Keratinocyte (primary cell): Measurements from ENCODE around the gene MBP. TPM values are rescaled to one million over a fixed set of nuclear protein-coding genes. Genes with fewer than 3 reads are reported as not detected.

Experiments used
- DNase-seq: peaks from one replicate; pipeline ENCODE4 v3.0.0-alpha.2; 2011; ENCODE audit warnings: low read depth, missing footprints, low spot score
- FAIRE-seq: peaks from 2 replicates; lab custom pipeline; 2011; peaks lifted over from hg19 to GRCh38; lab: Jason Lieb, UNC
- H2AFZ ChIP-seq: 2 replicates; pipeline ENCODE4 v1.6.0; 2012; ENCODE audit warnings: low read length, control low read depth, inconsistent platforms; ENCODE audit not compliant: control insufficient read depth
- H3K27ac ChIP-seq: 2 replicates; pipeline ENCODE4 v1.5.1; 2011; ENCODE audit warnings: low read length; ENCODE audit not compliant: control insufficient read depth, insufficient read depth
- H3K27me3 ChIP-seq: 3 replicates; pipeline ENCODE4 v1.6.0; 2011; ENCODE audit warnings: low read length; ENCODE audit not compliant: control insufficient read depth, insufficient read depth; ENCODE audit errors: extremely low read depth
- H3K36me3 ChIP-seq, 2 experiments: 2 replicates in 1 of 2; 3 replicates in 1 of 2; pipeline ENCODE4 v1.5.1; 2011; ENCODE audit warnings: low read length in 2 of 2, mild to moderate bottlenecking in 1 of 2; ENCODE audit not compliant: control insufficient read depth in 2 of 2, insufficient read depth in 2 of 2; ENCODE audit errors: extremely low read depth in 1 of 2
- H3K4me1 ChIP-seq: 3 replicates; pipeline ENCODE4 v1.5.1; 2011; ENCODE audit warnings: low read length; ENCODE audit not compliant: control insufficient read depth, insufficient read depth; ENCODE audit errors: extremely low read depth
- H3K4me2 ChIP-seq: 3 replicates; pipeline ENCODE4 v1.6.0; 2011; ENCODE audit warnings: low read depth, low read length; ENCODE audit not compliant: control insufficient read depth, insufficient read depth; ENCODE audit errors: extremely low read depth
- H3K4me3 ChIP-seq, 3 experiments: fragments of 200-600 bp in 1 of 3; sonication (generic) in 1 of 3; 2 replicates in 2 of 3; 3 replicates in 1 of 3; pipeline ENCODE4 v1.5.1; 2011 to 2016; ENCODE audit warnings: low read length in 3 of 3, mild to moderate bottlenecking in 3 of 3, control low read depth in 2 of 3, inconsistent platforms in 1 of 3, low read depth in 1 of 3, mixed read lengths in 1 of 3, mixed run types in 1 of 3, moderate library complexity in 1 of 3; ENCODE audit not compliant: control insufficient read depth in 2 of 3, insufficient read depth in 2 of 3; ENCODE audit errors: extremely low read depth in 1 of 3
- H3K79me2 ChIP-seq: 2 replicates; pipeline ENCODE4 v1.6.0; 2012; ENCODE audit warnings: low read length; ENCODE audit not compliant: control insufficient read depth, insufficient read depth
- H3K9ac ChIP-seq: 3 replicates; pipeline ENCODE4 v1.6.0; 2011; ENCODE audit warnings: low read length; ENCODE audit not compliant: control insufficient read depth, insufficient read depth; ENCODE audit errors: extremely low read depth
- H3K9me1 ChIP-seq: 3 replicates; pipeline ENCODE4 v1.6.0; 2011; ENCODE audit warnings: low read length; ENCODE audit not compliant: control insufficient read depth, insufficient read depth; ENCODE audit errors: extremely low read depth
- H3K9me3 ChIP-seq: 2 replicates; pipeline ENCODE4 v1.5.1; 2012; ENCODE audit warnings: low read depth, low read length; ENCODE audit not compliant: control insufficient read depth
- H4K20me1 ChIP-seq: 3 replicates; pipeline ENCODE4 v1.6.0; 2011; ENCODE audit warnings: low read length; ENCODE audit not compliant: control insufficient read depth, insufficient read depth; ENCODE audit errors: extremely low read depth
- CTCF ChIP-seq, 3 experiments: IDR thresholded peaks in 1 of 3; conservative IDR thresholded peaks in 1 of 3; optimal IDR thresholded peaks in 1 of 3; 2 replicates in 2 of 3; 3 replicates in 1 of 3; pipeline versions ENCODE3 to v1.5.1; 2011; ENCODE audit warnings: low read length in 3 of 3, mild to moderate bottlenecking in 3 of 3, moderate library complexity in 2 of 3, control low read depth in 1 of 3, inconsistent platforms in 1 of 3; ENCODE audit not compliant: insufficient read depth in 2 of 3; ENCODE audit errors: extremely low read depth in 1 of 3
- EZH2 ChIP-seq: IDR thresholded peaks from one replicate; pipeline ENCODE4 v1.6.1; 2012; ENCODE audit warnings: inconsistent platforms, mild to moderate bottlenecking, low read length, moderate library complexity
- dilution Hi-C: fragments of 300-500 bp; cut with MboI; formaldehyde crosslinking; loops from one replicate; pipeline ENCODE4 v1.7.0; 2020; ENCODE audit warnings: low sequenced_read_pairs; ENCODE audit not compliant: extremely low pct_ligation_motif_present
- polyA plus RNA-seq, 5 experiments: library from polyadenylated mRNA; depleted of rRNA in 3 of 5; stranded (reverse) in 3 of 5; stranded (forward) in 1 of 5; unstranded in 1 of 5; fragments of >200 nt; gene quantifications; 1 replicate in 1 of 5; 2 replicates in 3 of 5; 3 replicates in 1 of 5; pipeline versions ENCODE4 v1.2.1 to v1.2.3, GENCODE V29; 2011 to 2012; ENCODE audit warnings: missing spikeins in 2 of 5, low read depth in 1 of 5, low replicate concordance in 1 of 5

The MBP gene
- polyA plus RNA-seq, 1 donor (not counting 4 experiments of a cell fraction or from before 2014, with no cell fraction given): 38.7 TPM

GRCh38 chr18:76985951-76986236 is 146.7 kb downstream of the MBP start:
- DNase-seq (no peak), FAIRE-seq (no peak)
- H3K4me1 ChIP-seq: peaks cover 3% of the 10 kb centered on the region
- no peaks in the 10 kb centered on the region for H4K20me1 ChIP-seq
- no peak overlapping the region for H3K4me3 ChIP-seq
- H3K9me1 ChIP-seq: no peaks in the 10 kb centered on the region
- no peak overlapping the region for H3K27ac ChIP-seq
- no peak overlapping the region for H3K4me2 ChIP-seq
- H3K36me3 ChIP-seq: no peaks in the 10 kb centered on the region
- no peaks in the 10 kb centered on the region for H3K79me2 ChIP-seq
- H3K27me3 ChIP-seq: no peaks in the 10 kb centered on the region
- H2AFZ ChIP-seq: no peak overlapping the region
- dilution Hi-C loops: no loop called here
- TF ChIP-seq CTCF (optimal IDR thresholded peaks at IDR 0.05 in 1 of 3, IDR thresholded peaks at IDR 0.05 in 1 of 3, conservative IDR thresholded peaks at IDR 0.05 in 1 of 3; ENCODE audit: extremely low read depth in 1 of 3, insufficient read depth in 2 of 3, low read length in 3 of 3) (no peak), EZH2 (no peak)
- no peak overlapping the region for H3K9ac ChIP-seq
- H3K9me3 ChIP-seq: no peaks in the 10 kb centered on the region

GRCh38 chr18:76985156-76985950 is 147.2 kb downstream of the MBP start:
- dilution Hi-C loops: no loop called here
- H3K4me3 ChIP-seq: no peak overlapping the region
- no peak for DNase-seq
- no peaks in the 10 kb centered on the region for H3K9me1 ChIP-seq
- H4K20me1 ChIP-seq: no peaks in the 10 kb centered on the region
- no peak overlapping the region for H2AFZ ChIP-seq
- no peaks in the 10 kb centered on the region for H3K36me3 ChIP-seq
- H3K9me3 ChIP-seq: no peaks in the 10 kb centered on the region
- H3K9ac ChIP-seq: no peak overlapping the region
- no peak for FAIRE-seq
- no peak for TF ChIP-seq EZH2
- no peak for TF ChIP-seq CTCF (optimal IDR thresholded peaks at IDR 0.05 in 1 of 3, IDR thresholded peaks at IDR 0.05 in 1 of 3, conservative IDR thresholded peaks at IDR 0.05 in 1 of 3; ENCODE audit: extremely low read depth in 1 of 3, insufficient read depth in 2 of 3, low read length in 3 of 3)
- no peak overlapping the region for H3K4me2 ChIP-seq
- H3K27me3 ChIP-seq: no peaks in the 10 kb centered on the region
- H3K4me1 ChIP-seq: peaks cover 3% of the 10 kb centered on the region
- no peaks in the 10 kb centered on the region for H3K79me2 ChIP-seq
- H3K27ac ChIP-seq: no peak overlapping the region
